Measurements from ENCODE around the gene SPNS3. TPM values are rescaled to one million over a fixed set of nuclear protein-coding genes. Genes with fewer than 3 reads are reported as not detected.
A peak's percentile ranks its signal among the peaks of the same experiment; 100 is the strongest.

SPNS3 gene
- total RNA-seq, 2 donors from 2014 or later, result 2.4 to 5.8 TPM

- ATAC-seq (replicated peaks), result no peak
- H3K27ac Mint-ChIP-seq, result no peak overlapping the region
- no peaks in the 10 kb centered on the region for H3K4me1 Mint-ChIP-seq
- no peak overlapping the region for H3K4me3 Mint-ChIP-seq
- H3K9me3 Mint-ChIP-seq, result no peaks in the 10 kb centered on the region
- no peaks in the 10 kb centered on the region for H3K36me3 Mint-ChIP-seq (ENCODE audit: low read depth)
- H3K27me3 Mint-ChIP-seq, result no peaks in the 10 kb centered on the region
Observed at GRCh38 chr17:4469552-4469951, 35.8 kb downstream of the SPNS3 start.

- Mint-ChIP-seq H3K4me1 (peaks cover 8% of the 10 kb centered on the region), H3K4me3 (no peak overlapping the region), H3K27ac (no peak overlapping the region), H3K9me3 (no peaks in the 10 kb centered on the region), H3K27me3 (no peaks in the 10 kb centered on the region), H3K36me3 (ENCODE audit: low read depth) (no peaks in the 10 kb centered on the region)
- ATAC-seq (replicated peaks), result no peak
Observed at GRCh38 chr17:4472286-4472685, 38.5 kb downstream of the SPNS3 start.

- no peak for ATAC-seq (replicated peaks)
- Mint-ChIP-seq H3K36me3 (ENCODE audit: low read depth) (no peaks in the 10 kb centered on the region), H3K4me1 (peaks cover 9% of the 10 kb centered on the region), H3K9me3 (no peaks in the 10 kb centered on the region), H3K4me3 (no peak overlapping the region), H3K27ac (no peak overlapping the region), H3K27me3 (no peaks in the 10 kb centered on the region)
Observed at GRCh38 chr17:4474093-4474492, 40.4 kb downstream of the SPNS3 start.

DNA sequence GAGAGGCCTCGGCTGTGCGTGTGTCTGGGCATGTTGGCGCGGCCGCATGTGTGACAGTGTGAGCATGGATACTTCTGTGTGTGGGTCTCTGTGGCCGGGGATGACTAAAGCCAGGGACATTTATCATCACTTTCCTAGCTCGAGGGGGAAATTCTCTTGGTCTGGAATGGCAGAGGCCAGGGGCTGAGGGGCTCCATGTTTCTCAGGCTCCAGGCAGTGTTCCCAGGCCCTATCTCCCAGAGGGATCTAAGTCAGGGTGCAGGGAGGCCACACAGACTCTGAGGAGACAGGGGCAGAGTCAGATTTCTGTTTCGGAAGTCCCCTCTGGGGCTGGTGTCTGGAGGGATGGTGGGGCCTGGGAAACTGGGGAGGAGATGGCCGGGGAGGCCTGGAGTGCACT lies 41.3 kb downstream of the SPNS3 start:
- no peak for ATAC-seq (replicated peaks)
- Mint-ChIP-seq H3K4me1 (peaks cover 9% of the 10 kb centered on the region), H3K4me3 (no peak overlapping the region), H3K27me3 (no peaks in the 10 kb centered on the region), H3K36me3 (ENCODE audit: low read depth) (no peaks in the 10 kb centered on the region), H3K27ac (no peak overlapping the region), H3K9me3 (no peaks in the 10 kb centered on the region)

GRCh38 chr17:4475463-4475862 lies 41.7 kb downstream of the SPNS3 start:
- H3K4me1 Mint-ChIP-seq, result peaks cover 9% of the 10 kb centered on the region
- H3K36me3 Mint-ChIP-seq (ENCODE audit: low read depth), result no peaks in the 10 kb centered on the region
- ATAC-seq (replicated peaks), result no peak

GRCh38 chr17:4476017-4476416 lies 42.3 kb downstream of the SPNS3 start:
- no peak overlapping the region for H3K4me3 Mint-ChIP-seq
- H3K27ac Mint-ChIP-seq, result no peak overlapping the region
- H3K4me1 Mint-ChIP-seq, result peaks cover 13% of the 10 kb centered on the region
- ATAC-seq (replicated peaks), result no peak
- no peaks in the 10 kb centered on the region for H3K27me3 Mint-ChIP-seq
- H3K9me3 Mint-ChIP-seq, result no peaks in the 10 kb centered on the region
- H3K36me3 Mint-ChIP-seq (ENCODE audit: low read depth), result no peaks in the 10 kb centered on the region

More at GRCh38 chr17:4475463-4475862, 41.7 kb downstream of the SPNS3 start:
- H3K4me3 Mint-ChIP-seq, result no peak overlapping the region
- no peaks in the 10 kb centered on the region for H3K9me3 Mint-ChIP-seq
- no peaks in the 10 kb centered on the region for H3K27me3 Mint-ChIP-seq
- no peak overlapping the region for H3K27ac Mint-ChIP-seq

- no peak for ATAC-seq (replicated peaks)
- Mint-ChIP-seq H3K9me3 (no peaks in the 10 kb centered on the region), H3K4me1 (peaks cover 17% of the 10 kb centered on the region), H3K27me3 (no peaks in the 10 kb centered on the region), H3K4me3 (no peak overlapping the region), H3K36me3 (ENCODE audit: low read depth) (no peaks in the 10 kb centered on the region), H3K27ac (no peak overlapping the region)
Observed at GRCh38 chr17:4476511-4477070, 42.9 kb downstream of the SPNS3 start.

DNA sequence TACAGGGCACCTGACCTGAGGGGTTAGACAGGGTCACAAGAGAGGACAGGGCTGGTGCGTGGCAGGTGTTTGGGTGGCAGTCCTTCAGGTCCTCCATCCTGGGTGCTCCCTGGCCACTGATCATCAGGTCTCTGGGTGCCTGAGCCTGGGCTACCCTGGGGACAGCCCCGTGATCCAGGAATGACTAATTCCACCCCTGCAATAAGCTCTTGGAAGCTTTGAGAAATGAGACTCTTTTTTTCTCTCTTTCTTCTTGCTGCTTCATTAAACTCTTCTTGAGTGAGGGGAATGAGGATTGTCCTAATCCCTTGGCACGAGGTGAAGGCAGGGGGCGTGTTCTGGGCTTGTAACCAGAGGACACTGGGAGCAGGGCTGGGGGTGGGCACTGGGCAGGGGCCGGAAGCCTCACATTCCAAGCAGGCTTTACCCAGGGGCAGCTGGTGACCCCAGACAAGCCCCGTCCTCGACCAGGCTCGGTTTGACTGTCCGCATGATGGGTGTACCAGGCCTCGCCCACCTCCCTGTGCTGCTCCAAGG lies 43.6 kb downstream of the SPNS3 start:
- no peak overlapping the region for H3K4me3 Mint-ChIP-seq
- no peak overlapping the region for H3K27ac Mint-ChIP-seq
- ATAC-seq (replicated peaks), result peak; percentile 89
- peaks cover 17% of the 10 kb centered on the region for H3K4me1 Mint-ChIP-seq
- H3K9me3 Mint-ChIP-seq, result no peaks in the 10 kb centered on the region
- no peaks in the 10 kb centered on the region for H3K36me3 Mint-ChIP-seq (ENCODE audit: low read depth)
- no peaks in the 10 kb centered on the region for H3K27me3 Mint-ChIP-seq

- H3K4me1 Mint-ChIP-seq, result peaks cover 17% of the 10 kb centered on the region
- no peak for ATAC-seq (replicated peaks)
- no peak overlapping the region for H3K27ac Mint-ChIP-seq
- H3K9me3 Mint-ChIP-seq, result no peaks in the 10 kb centered on the region
- no peaks in the 10 kb centered on the region for H3K27me3 Mint-ChIP-seq
- no peak overlapping the region for H3K4me3 Mint-ChIP-seq
- no peaks in the 10 kb centered on the region for H3K36me3 Mint-ChIP-seq (ENCODE audit: low read depth)
Observed at GRCh38 chr17:4478318-4478830, 44.6 kb downstream of the SPNS3 start.

DNA sequence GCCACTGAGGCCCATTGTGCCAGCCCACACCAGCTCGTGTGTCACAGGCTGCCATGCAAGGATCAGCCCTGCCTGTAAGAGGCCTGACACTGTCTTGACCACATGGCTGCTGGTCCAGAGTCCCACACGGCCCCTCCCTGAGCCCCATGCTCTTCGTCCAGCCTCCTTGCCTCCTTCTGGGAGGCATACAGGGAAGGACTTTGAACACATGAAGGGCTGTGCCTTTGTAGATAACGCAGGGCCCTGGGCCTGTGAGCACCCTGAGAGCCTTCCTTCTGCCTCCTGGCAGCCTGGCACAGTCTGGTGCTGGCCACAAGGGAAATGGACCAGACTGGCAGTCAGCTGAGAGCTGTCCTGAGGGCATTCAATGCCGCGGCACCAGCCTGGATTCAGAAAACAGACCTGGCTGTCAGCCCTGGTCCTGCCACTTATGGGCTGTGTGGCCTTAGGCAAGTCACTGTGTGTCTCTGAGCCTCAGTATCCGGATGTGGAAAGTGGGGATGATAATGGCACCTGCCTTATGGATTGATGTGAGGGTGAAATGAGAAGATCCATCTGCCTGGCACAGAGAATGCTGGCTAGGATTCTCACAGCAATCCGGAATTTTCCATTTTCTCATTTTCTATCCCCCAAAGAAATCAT lies 45.7 kb downstream of the SPNS3 start:
- H3K36me3 Mint-ChIP-seq (ENCODE audit: low read depth), result no peaks in the 10 kb centered on the region
- no peak for ATAC-seq (replicated peaks)
- H3K4me3 Mint-ChIP-seq, result no peak overlapping the region
- H3K4me1 Mint-ChIP-seq, result peaks cover 17% of the 10 kb centered on the region
- H3K27me3 Mint-ChIP-seq, result no peaks in the 10 kb centered on the region
- H3K9me3 Mint-ChIP-seq, result no peaks in the 10 kb centered on the region
- peak overlapping the region; percentile 66 for H3K27ac Mint-ChIP-seq

DNA sequence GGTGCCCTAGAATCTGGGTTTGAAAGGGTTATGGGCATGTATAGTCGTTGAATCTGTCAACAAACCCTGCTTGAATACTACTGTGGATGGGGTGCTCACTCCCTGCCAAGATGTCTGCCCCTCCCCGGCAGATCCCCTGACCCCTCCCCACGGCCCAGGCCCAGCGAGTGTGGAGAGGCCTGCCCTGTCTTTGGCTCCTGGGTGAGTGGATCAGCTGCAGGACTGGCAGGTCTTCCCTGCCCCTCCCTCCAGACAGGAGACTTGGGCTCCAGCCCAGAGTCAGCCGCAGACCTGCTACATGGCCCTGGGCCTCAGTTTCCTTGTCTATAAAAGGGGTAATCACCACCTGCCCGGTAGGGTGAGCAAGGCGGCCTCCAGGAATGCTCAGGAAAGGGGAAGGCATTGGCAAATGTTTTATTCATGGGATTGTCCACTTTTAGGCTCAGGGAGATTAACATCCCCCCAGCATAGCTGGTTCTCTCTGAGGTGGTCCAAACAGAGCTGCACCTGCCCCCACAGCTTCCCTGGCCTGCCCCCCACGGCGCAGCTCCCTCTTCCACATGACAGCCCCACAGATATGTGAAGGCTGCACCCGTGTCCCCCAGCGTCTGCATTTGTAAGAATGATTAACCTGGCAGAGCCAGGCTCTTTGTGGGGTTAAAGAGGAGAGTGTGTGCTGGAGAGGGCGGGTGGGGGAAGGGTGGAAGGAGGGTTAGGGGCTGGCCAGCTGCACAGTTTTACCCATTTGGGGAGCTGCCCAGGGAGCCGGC lies 46.4 kb downstream of the SPNS3 start:
- peaks cover 17% of the 10 kb centered on the region for H3K4me1 Mint-ChIP-seq
- H3K27ac Mint-ChIP-seq, result peak overlapping the region; percentile 66
- H3K4me3 Mint-ChIP-seq, result peak overlapping the region; percentile 62
- H3K36me3 Mint-ChIP-seq (ENCODE audit: low read depth), result no peaks in the 10 kb centered on the region
- no peaks in the 10 kb centered on the region for H3K27me3 Mint-ChIP-seq
- ATAC-seq (replicated peaks), result no peak
- no peaks in the 10 kb centered on the region for H3K9me3 Mint-ChIP-seq

- Mint-ChIP-seq H3K27ac (peak overlapping the region; percentile 89), H3K36me3 (ENCODE audit: low read depth) (no peaks in the 10 kb centered on the region), H3K4me1 (peaks cover 24% of the 10 kb centered on the region), H3K27me3 (no peaks in the 10 kb centered on the region), H3K4me3 (peak overlapping the region; percentile 62), H3K9me3 (no peaks in the 10 kb centered on the region)
- peak; percentile 58 for ATAC-seq (replicated peaks)
Observed at GRCh38 chr17:4480929-4481898, 47.5 kb downstream of the SPNS3 start.

DNA sequence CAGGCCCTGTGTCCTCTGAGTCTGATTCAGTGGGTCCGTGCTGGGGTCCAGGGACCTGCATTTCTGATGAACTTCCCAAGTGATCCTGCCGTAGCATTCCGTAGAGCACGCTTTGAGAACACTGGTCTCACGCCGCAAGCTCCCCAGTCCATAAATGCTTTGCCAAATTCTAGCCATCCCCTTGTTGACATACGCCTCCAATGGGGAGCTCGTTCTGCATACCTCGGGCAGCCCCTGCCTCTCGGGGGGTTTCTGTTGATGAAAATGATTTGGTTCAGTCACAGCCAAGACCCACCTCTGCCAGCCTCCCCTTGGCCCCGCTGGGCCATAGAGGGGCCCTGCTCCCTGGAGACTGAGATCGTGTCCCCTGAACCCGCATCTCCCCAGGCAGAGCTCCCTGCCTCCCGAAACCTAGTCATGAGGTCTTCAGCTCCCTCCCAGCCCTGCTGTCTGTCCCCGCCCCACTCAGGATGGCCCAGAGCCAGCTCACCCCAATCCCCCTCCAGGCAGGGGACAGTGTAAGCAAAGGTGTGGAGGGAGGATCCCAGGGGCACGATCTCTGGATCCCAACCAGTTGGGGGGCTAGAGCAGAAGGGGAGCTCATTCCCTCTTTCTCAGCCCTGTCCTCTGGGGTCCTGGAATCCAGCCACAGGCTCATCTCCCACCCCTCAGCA lies 48.7 kb downstream of the SPNS3 start:
- no peak for ATAC-seq (replicated peaks)
- Mint-ChIP-seq H3K4me1 (peaks cover 25% of the 10 kb centered on the region), H3K4me3 (no peak overlapping the region), H3K27ac (no peak overlapping the region), H3K36me3 (ENCODE audit: low read depth) (no peaks in the 10 kb centered on the region), H3K9me3 (no peaks in the 10 kb centered on the region), H3K27me3 (no peaks in the 10 kb centered on the region)
